ENCODE data around the gene HDAC4.

The HDAC4 gene

GRCh38 chr2:239308661-239309397, 92.0 kb downstream of the HDAC4 start:
- DNase-seq (ENCODE audit: low read depth): no peak

GRCh38 chr2:239307921-239308613, 92.8 kb downstream of the HDAC4 start:
- no peak for DNase-seq (ENCODE audit: low read depth)

- no peak for DNase-seq (ENCODE audit: low read depth)
Measured at GRCh38 chr2:239307221-239307569, 93.6 kb downstream of the HDAC4 start.

GRCh38 chr2:239306274-239307220, 94.3 kb downstream of the HDAC4 start:
- DNase-seq (ENCODE audit: low read depth): no peak

- no peak for DNase-seq (ENCODE audit: low read depth)
Measured at GRCh38 chr2:239305771-239306170, 95.0 kb downstream of the HDAC4 start.

- DNase-seq (ENCODE audit: low read depth): no peak
Measured at GRCh38 chr2:239305222-239305575, 95.6 kb downstream of the HDAC4 start.

- DNase-seq (ENCODE audit: low read depth): no peak
Measured at GRCh38 chr2:239304533-239305221, 96.1 kb downstream of the HDAC4 start.

GRCh38 chr2:239303711-239304532, 96.9 kb downstream of the HDAC4 start:
- no peak for DNase-seq (ENCODE audit: low read depth)

- DNase-seq (ENCODE audit: low read depth): no peak
Measured at GRCh38 chr2:239302808-239303557, 97.8 kb downstream of the HDAC4 start.

- no peak for DNase-seq (ENCODE audit: low read depth)
Measured at GRCh38 chr2:239302083-239302807, 98.6 kb downstream of the HDAC4 start.

GRCh38 chr2:239300871-239301735, 99.7 kb downstream of the HDAC4 start:
- DNase-seq (ENCODE audit: low read depth): no peak

GRCh38 chr2:239300242-239300641, 100.6 kb downstream of the HDAC4 start:
- DNase-seq (ENCODE audit: low read depth): no peak

GRCh38 chr2:239299218-239299939, 101.4 kb downstream of the HDAC4 start:
- no peak for DNase-seq (ENCODE audit: low read depth)

GRCh38 chr2:239298116-239298804, 102.6 kb downstream of the HDAC4 start:
- DNase-seq (ENCODE audit: low read depth): peak; percentile 27

- no peak for DNase-seq (ENCODE audit: low read depth)
Measured at GRCh38 chr2:239297142-239298004, 103.4 kb downstream of the HDAC4 start.
